NCI-H2107 (cell line): ENCODE results near the gene TMEFF2.
"Not testable (repeated sequence)": the region's sequence is repeated elsewhere in the genome, so short reads cannot be mapped to it uniquely, and the experiment has no call there.

Experiments
- DNase-seq: peaks from one replicate; lab custom pipeline; 2025; lab: John Stamatoyannopoulos, UW

TMEFF2 gene

GRCh38 chr2:192184349-192184748, 10.4 kb downstream of the TMEFF2 start:
- DNase-seq, result no peak

- no peak for DNase-seq
Observed at GRCh38 chr2:192183296-192183695, 11.4 kb downstream of the TMEFF2 start.

- DNase-seq, result no peak
Observed at GRCh38 chr2:192166946-192167345, 27.8 kb downstream of the TMEFF2 start.

- DNase-seq, result no peak
Observed at GRCh38 chr2:192165842-192166241, 28.9 kb downstream of the TMEFF2 start.

GRCh38 chr2:192162392-192163042, 32.2 kb downstream of the TMEFF2 start:
- DNase-seq, result peak; percentile 42

GRCh38 chr2:192161656-192162290, 33.0 kb downstream of the TMEFF2 start:
- no peak for DNase-seq

- no peak for DNase-seq
Observed at GRCh38 chr2:192159736-192160135, 35.0 kb downstream of the TMEFF2 start.

- no peak for DNase-seq
Observed at GRCh38 chr2:192159208-192159607, 35.5 kb downstream of the TMEFF2 start.

- DNase-seq, result no peak
Observed at GRCh38 chr2:192157776-192158175, 37.0 kb downstream of the TMEFF2 start.

- no peak for DNase-seq
Observed at GRCh38 chr2:192155511-192156118, 39.1 kb downstream of the TMEFF2 start.

GRCh38 chr2:192153561-192153960, 41.2 kb downstream of the TMEFF2 start:
- no peak for DNase-seq

- peak; percentile 87 for DNase-seq
Observed at GRCh38 chr2:192151853-192152252, 42.9 kb downstream of the TMEFF2 start.

GRCh38 chr2:192150166-192150565, 44.6 kb downstream of the TMEFF2 start:
- DNase-seq, result no peak

GRCh38 chr2:192148620-192149321, 46.0 kb downstream of the TMEFF2 start:
- DNase-seq, result no peak

GRCh38 chr2:192148241-192148619, 46.5 kb downstream of the TMEFF2 start:
- no peak for DNase-seq

- no peak for DNase-seq
Observed at GRCh38 chr2:192146069-192147015, 48.4 kb downstream of the TMEFF2 start.

GRCh38 chr2:192145496-192145895, 49.2 kb downstream of the TMEFF2 start:
- DNase-seq, result no peak

- no peak for DNase-seq
Observed at GRCh38 chr2:192140236-192140839, 54.4 kb downstream of the TMEFF2 start.

GRCh38 chr2:192139813-192140212, 54.9 kb downstream of the TMEFF2 start:
- DNase-seq, result no peak

- no peak for DNase-seq
Observed at GRCh38 chr2:192137451-192137850, 57.3 kb downstream of the TMEFF2 start.

- DNase-seq, result not testable (repeated sequence)
Observed at GRCh38 chr2:192132604-192133003, 62.1 kb downstream of the TMEFF2 start.
